ENCODE results near the gene CENPN.

CENPN gene

DNA sequence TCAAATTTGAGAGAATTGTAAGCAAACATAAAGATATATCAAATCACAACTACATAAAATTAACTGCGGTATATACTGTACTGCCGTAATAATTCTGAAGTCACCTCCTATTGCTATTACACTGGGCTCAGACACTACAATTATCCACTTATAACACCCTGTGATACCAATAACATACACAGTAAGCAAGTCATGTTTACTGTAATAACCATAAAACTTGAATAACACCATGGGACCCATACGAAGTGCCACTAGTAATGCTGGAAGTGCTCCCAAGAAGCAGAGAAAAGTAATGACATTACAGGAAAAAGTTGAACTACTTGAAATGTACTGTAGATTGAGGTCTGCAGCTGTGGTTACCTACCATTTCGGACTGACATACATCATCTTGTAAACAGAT is 24.4 kb upstream of the CENPN start:
- H3K4me3 ChIP-seq (replicated peaks; ENCODE audit: low read depth, low read length): no peak overlapping the region
- TF ChIP-seq, protein P1, sequence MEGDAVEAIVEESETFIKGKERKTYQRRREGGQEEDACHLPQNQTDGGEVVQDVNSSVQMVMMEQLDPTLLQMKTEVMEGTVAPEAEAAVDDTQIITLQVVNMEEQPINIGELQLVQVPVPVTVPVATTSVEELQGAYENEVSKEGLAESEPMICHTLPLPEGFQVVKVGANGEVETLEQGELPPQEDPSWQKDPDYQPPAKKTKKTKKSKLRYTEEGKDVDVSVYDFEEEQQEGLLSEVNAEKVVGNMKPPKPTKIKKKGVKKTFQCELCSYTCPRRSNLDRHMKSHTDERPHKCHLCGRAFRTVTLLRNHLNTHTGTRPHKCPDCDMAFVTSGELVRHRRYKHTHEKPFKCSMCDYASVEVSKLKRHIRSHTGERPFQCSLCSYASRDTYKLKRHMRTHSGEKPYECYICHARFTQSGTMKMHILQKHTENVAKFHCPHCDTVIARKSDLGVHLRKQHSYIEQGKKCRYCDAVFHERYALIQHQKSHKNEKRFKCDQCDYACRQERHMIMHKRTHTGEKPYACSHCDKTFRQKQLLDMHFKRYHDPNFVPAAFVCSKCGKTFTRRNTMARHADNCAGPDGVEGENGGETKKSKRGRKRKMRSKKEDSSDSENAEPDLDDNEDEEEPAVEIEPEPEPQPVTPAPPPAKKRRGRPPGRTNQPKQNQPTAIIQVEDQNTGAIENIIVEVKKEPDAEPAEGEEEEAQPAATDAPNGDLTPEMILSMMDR (IDR thresholded peaks at IDR 0.05; ENCODE audit: low read depth, low read length, missing control alignments): no peak
- no peak for DNase-seq (ENCODE audit: extremely low read depth, low read depth)

DNA sequence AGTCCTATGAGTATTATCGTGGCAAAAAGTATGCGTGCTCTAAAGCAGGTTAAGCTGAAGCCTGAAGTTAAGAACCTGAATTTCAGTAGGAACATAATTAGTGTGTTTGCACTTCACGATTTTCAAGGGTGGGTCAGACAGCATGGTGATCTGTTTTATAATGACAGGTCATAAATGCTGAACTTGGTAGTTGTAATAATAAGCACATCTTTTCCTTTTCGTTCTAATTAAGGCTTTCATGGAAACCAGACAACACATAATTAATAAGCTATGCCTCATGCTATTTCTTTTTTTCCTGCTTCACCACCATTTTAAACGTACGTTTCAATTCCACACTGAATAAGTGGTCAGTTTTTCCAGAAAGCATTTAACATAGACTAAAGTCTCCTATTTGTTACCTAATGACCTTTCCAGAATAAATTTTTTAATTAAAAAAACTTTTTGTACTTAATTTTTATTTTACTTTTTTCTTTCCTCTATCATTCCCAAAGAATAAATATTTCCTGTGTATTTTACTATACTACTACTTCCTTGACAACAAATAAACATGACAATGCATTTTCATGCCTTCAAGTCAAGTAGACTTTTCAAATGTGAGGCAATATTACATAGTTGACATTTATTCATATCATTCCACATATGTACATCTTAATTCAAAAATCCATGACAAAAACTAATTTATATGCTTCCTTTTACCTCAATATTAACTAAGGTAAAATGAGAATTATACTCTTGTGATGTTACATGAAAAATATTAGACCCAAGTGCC is 22.7 kb upstream of the CENPN start:
- no peak for DNase-seq (ENCODE audit: extremely low read depth, low read depth)

GRCh38 chr16:80985611-80986010 is 21.4 kb upstream of the CENPN start:
- DNase-seq (ENCODE audit: extremely low read depth, low read depth): no peak
- H3K4me3 ChIP-seq (replicated peaks; ENCODE audit: low read depth, low read length): no peak overlapping the region
- TF ChIP-seq, protein P1 (IDR thresholded peaks at IDR 0.05; ENCODE audit: low read depth, low read length, missing control alignments): no peak

More for the DNA sequence above, 22.7 kb upstream of the CENPN start:
- H3K4me3 ChIP-seq (replicated peaks; ENCODE audit: low read depth, low read length): no peak overlapping the region
- TF ChIP-seq, protein P1 (IDR thresholded peaks at IDR 0.05; ENCODE audit: low read depth, low read length, missing control alignments): no peak

GRCh38 chr16:80986557-80986956 is 20.5 kb upstream of the CENPN start:
- DNase-seq (ENCODE audit: extremely low read depth, low read depth): no peak
- no peak overlapping the region for H3K4me3 ChIP-seq (replicated peaks; ENCODE audit: low read depth, low read length)
- TF ChIP-seq, protein P1 (IDR thresholded peaks at IDR 0.05; ENCODE audit: low read depth, low read length, missing control alignments): no peak

GRCh38 chr16:80988756-80989155 is 18.3 kb upstream of the CENPN start:
- DNase-seq (ENCODE audit: extremely low read depth, low read depth): no peak
- no peak overlapping the region for H3K4me3 ChIP-seq (replicated peaks; ENCODE audit: low read depth, low read length)
- TF ChIP-seq, protein P1 (IDR thresholded peaks at IDR 0.05; ENCODE audit: low read depth, low read length, missing control alignments): no peak

DNA sequence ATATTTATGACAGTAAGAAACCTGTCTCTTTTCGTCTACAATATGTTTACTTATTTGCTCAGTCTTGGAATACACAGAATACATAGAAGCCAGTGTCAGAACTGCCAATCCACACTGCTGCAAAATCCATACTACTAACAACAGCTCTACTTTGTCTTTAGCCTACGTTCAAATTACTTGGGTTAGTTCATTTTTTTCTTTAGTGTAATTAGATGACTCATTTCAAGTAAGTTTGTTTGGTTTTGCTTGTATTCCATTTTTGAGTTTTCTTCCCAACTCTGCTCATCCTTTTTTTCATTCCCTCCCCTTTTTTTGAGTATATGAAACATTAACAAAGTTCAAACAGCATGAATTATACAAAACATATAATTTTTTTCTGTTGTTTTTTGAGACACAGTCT is 17.2 kb upstream of the CENPN start:
- TF ChIP-seq, protein P1 (IDR thresholded peaks at IDR 0.05; ENCODE audit: low read depth, low read length, missing control alignments): no peak
- no peak for DNase-seq (ENCODE audit: extremely low read depth, low read depth)
- H3K4me3 ChIP-seq (replicated peaks; ENCODE audit: low read depth, low read length): no peak overlapping the region

- TF ChIP-seq, protein P1 (IDR thresholded peaks at IDR 0.05; ENCODE audit: low read depth, low read length, missing control alignments): no peak
- DNase-seq (ENCODE audit: extremely low read depth, low read depth): no peak
- no peak overlapping the region for H3K4me3 ChIP-seq (replicated peaks; ENCODE audit: low read depth, low read length)
Observed at GRCh38 chr16:80990577-80990976, 16.4 kb upstream of the CENPN start.
